Transverse colon (tissue), 4 donors: ENCODE results near the gene XPA. TPM values are rescaled to one million over a fixed set of nuclear protein-coding genes. Genes with fewer than 3 reads are reported as not detected.

Experiments
- DNase-seq: peaks from one replicate; pipeline ENCODE4 v3.0.0-alpha.2; 2019
- H3K27ac ChIP-seq, 4 donors: fragments of 200-600 bp; sonication (generic); 2 replicates each; pipeline ENCODE4 v1.5.1; 2016 to 2018; ENCODE audit warnings: inconsistent platforms in 4 of 4
- H3K27me3 ChIP-seq: fragments of 200-600 bp; sonication (generic); 2 replicates; pipeline ENCODE4 v1.5.1; 2017; ENCODE audit warnings: inconsistent platforms
- H3K36me3 ChIP-seq, 4 donors: fragments of 200-600 bp; sonication (generic); 2 replicates each; pipeline ENCODE4 v1.5.1; 2017 to 2019; ENCODE audit warnings: inconsistent platforms in 4 of 4
- H3K4me1 ChIP-seq, 4 donors: fragments of 200-600 bp; sonication (generic); 2 replicates each; pipeline ENCODE4 v1.5.1; 2017 to 2020; ENCODE audit warnings: inconsistent platforms in 4 of 4
- H3K4me3 ChIP-seq, 4 donors: fragments of 200-600 bp; sonication (generic); 1 replicate in 1 of 4; 2 replicates in 3 of 4; pipeline versions ENCODE4 v1.5.1 to v1.6.1; 2017 to 2019; ENCODE audit warnings: inconsistent platforms in 4 of 4
- H3K9me3 ChIP-seq, 2 donors: fragments of 200-600 bp; sonication (generic); 2 replicates each; pipeline ENCODE4 v1.5.1; 2017 to 2019; ENCODE audit warnings: inconsistent platforms in 2 of 2
- CTCF ChIP-seq, 5 experiments: fragments of 200-600 bp in 3 of 5; fragments of 450-650 bp in 2 of 5; sonication (generic) in 3 of 5; IDR thresholded peaks; 1 replicate in 2 of 5; 2 replicates in 3 of 5; pipeline ENCODE4 v1.5.1; 2016 to 2017; ENCODE audit warnings: antibody characterized with exemption in 5 of 5, inconsistent platforms in 3 of 5, mild to moderate bottlenecking in 2 of 5, moderate library complexity in 1 of 5
- EP300 ChIP-seq: sonication (generic); formaldehyde crosslinking; IDR thresholded peaks from one replicate; pipeline ENCODE4 v1.6.1; 2017; ENCODE audit warnings: antibody characterized with exemption, low read depth
- POLR2A ChIP-seq: fragments of 450-650 bp; IDR thresholded peaks from one replicate; pipeline ENCODE4 v1.6.1; 2016; ENCODE audit warnings: antibody characterized with exemption, mild to moderate bottlenecking, moderate library complexity
- POLR2AphosphoS5 ChIP-seq, 3 donors: sonication (generic); formaldehyde crosslinking; IDR thresholded peaks; one replicate each; pipeline ENCODE4 v1.6.1; 2016; ENCODE audit warnings: antibody characterized with exemption in 3 of 3
- WGBS, 2 donors: methylation state at CpG; one replicate each; pipeline ENCODE4 v1.1.5; 2018; ENCODE audit warnings: low coverage in 1 of 2; 5-methylcytosine and 5-hydroxymethylcytosine counted together
- in situ Hi-C, 4 donors: fragments of 200-750 bp; cut with MboI; loops; one replicate each; pipeline versions ENCODE4 v1.15.0 to v1.15.1; 2017; ENCODE audit warnings: low sequenced_read_pairs in 3 of 4, low pct_ligation_motif_present in 1 of 4, low pct_unique_long_range_greater_than_20kb in 1 of 4
- intact Hi-C: fragments of 100-400 bp; cut with DNase I; formaldehyde crosslinking; loops from one replicate; pipeline ENCODE4 v1.15.1; 2023; ENCODE audit warnings: low total_unique reads
- total RNA-seq, 4 donors: library from RNA; depleted of rRNA; stranded (reverse); fragments of >200 nt; gene quantifications; one replicate each; pipeline ENCODE4 v1.1.0, GENCODE V29; 2016

Gene XPA
- total RNA-seq, 4 donors from 2014 or later = 6.4 to 44.4 (median 12.5) TPM

DNA sequence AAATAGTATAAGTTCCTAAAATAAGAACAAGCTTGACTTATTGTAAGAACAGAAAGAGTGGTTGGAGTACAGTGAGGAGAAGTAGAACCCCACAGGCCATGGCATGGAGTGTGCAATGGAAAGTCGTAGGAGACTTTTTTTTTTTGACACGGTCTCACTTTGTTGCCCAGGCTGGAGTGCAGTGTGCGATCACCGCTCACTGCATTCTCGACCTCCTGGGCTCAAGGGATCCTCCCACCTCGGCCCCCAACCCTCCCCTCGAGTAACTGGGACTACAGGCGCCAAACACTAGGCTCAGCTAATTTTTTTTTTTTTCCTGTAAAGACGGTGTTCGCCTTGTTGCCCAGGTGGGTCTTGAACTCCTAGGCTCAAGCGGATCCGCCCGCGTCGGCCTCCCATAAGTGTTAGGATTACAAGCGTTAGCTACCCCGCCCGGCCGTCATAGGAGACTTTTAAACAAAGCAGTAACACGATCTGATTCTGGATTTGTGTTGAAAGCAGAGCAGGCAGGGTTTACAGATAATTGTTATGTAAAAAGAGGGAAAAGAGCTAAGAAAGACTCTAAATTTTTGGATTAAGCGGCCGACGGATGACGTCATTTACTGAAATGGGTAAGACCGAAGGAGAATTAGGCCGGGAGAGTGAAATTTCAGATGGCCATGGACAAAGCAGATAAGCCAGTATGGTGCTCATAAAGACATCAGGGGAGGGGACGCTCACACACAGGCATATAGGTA, 64.7 kb downstream of the XPA start:
- in situ Hi-C loops (no loop called here), intact Hi-C loops (no loop called here)

DNA sequence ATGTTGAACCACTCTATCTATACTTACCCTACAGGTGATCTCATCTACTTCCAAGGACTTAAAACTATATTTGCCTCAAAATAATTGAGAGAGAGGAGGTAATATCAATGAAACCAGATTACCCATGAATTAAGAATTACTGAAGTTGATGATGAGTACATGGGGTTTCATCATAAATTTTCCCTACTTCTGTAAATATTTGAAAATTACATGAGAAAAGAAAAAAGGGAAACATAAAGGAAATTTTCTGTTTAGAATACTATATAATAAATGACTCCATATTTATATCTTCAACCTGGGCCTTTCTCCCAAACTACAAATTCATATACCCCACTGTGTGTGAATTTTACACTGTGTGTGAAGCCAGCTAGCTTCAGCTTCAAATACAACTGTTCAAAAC, 66.5 kb downstream of the XPA start:
- in situ Hi-C loops (no loop called here), intact Hi-C loops (no loop called here)
- H3K27me3 ChIP-seq = no peaks in the 10 kb centered on the region
- TF ChIP-seq CTCF (IDR thresholded peaks at IDR 0.05) = no peak
- no peak for TF ChIP-seq POLR2AphosphoS5 (IDR thresholded peaks at IDR 0.05)
- TF ChIP-seq POLR2A = no peak
- no peak for TF ChIP-seq EP300
- H3K9me3 ChIP-seq = no peaks in the 10 kb centered on the region
- H3K4me1 ChIP-seq = peaks cover 11 to 58% (median 29%) of the 10 kb centered on the region in 4 donors
- H3K27ac ChIP-seq = no peak overlapping the region
- no peak overlapping the region for H3K4me3 ChIP-seq
- peaks cover 0 to 4% (median 0%) of the 10 kb centered on the region in 4 donors for H3K36me3 ChIP-seq
- no peak for DNase-seq

More for the DNA sequence above, 64.7 kb downstream of the XPA start:
- Histone ChIP-seq H3K36me3 (no peaks in the 10 kb centered on the region), H3K4me3 (peak overlapping the region; percentile 60 to 98 (median 90)), H3K9me3 (no peaks in the 10 kb centered on the region), H3K27me3 (no peaks in the 10 kb centered on the region), H3K27ac (peak overlapping the region; percentile 94 to 99 (median 98)), H3K4me1 (peaks cover 23 to 64% (median 41%) of the 10 kb centered on the region in 4 donors)
- TF ChIP-seq POLR2AphosphoS5 (IDR thresholded peaks at IDR 0.05) (no peak), EP300 (no peak)
- peak; percentile 60 for DNase-seq
- 0 to 1% methylated on average over 12 to 27 of the region's 27 CpGs for WGBS, 2 donors

DNA sequence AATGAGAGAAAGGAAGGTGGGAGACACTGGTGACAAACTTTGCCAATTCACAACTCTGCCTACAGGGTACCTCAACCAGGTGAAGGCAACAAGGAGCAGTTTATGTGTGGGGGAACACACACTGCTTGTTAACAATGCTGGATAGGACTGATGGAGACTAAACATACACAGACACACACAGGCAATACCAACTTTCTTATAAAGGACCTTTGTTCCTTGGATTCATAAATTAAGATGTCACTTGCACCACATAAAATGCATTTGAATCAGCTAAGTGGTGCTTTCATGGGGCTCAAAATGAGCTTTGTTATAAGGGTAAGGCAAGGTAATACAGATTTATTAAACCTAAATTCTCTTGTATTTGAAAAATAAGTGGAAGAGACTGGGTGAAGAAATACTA, 68.0 kb downstream of the XPA start:
- in situ Hi-C loops = no loop called here
- H3K27ac ChIP-seq = no peak overlapping the region
- no peaks in the 10 kb centered on the region for H3K27me3 ChIP-seq
- H3K4me1 ChIP-seq = peaks cover 8 to 49% (median 18%) of the 10 kb centered on the region in 4 donors
- TF ChIP-seq POLR2AphosphoS5 (IDR thresholded peaks at IDR 0.05) (no peak), POLR2A (no peak), EP300 (no peak), CTCF (IDR thresholded peaks at IDR 0.05) (no peak)
- H3K4me3 ChIP-seq = no peak overlapping the region
- intact Hi-C loops = no loop called here
- no peak for DNase-seq
- H3K36me3 ChIP-seq = peaks cover 0 to 7% (median 3%) of the 10 kb centered on the region in 4 donors
- no peaks in the 10 kb centered on the region for H3K9me3 ChIP-seq

DNA sequence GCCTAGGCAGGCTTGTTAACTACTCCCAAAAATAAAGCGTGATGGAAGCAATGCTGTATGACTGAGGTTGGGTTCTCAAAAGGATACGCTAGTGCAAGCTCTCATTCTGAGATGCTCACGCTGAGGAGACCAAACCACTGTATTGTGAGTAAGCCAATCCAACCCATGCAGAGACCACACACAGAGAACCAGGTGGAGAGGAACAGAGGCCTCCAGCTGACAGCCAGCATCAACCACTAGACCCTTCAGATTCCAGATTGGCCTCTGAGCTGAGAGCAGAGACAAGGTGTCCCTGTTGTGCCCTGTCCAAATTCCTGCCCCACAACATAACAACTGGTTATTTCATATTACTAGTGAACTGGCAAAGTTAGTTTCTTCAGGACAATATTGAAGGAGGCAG, 68.5 kb downstream of the XPA start:
- peaks cover 8 to 53% (median 18%) of the 10 kb centered on the region in 4 donors for H3K4me1 ChIP-seq
- 86 to 100% methylated on average over 2 to 3 of the region's 3 CpGs for WGBS, 2 donors
- H3K9me3 ChIP-seq = no peaks in the 10 kb centered on the region
- TF ChIP-seq CTCF (IDR thresholded peaks at IDR 0.05) = no peak
- TF ChIP-seq POLR2A = no peak
- TF ChIP-seq EP300 = no peak
- TF ChIP-seq POLR2AphosphoS5 (IDR thresholded peaks at IDR 0.05) = no peak
- H3K4me3 ChIP-seq = no peak overlapping the region
- intact Hi-C loops (no loop called here), in situ Hi-C loops (no loop called here)
- no peak for DNase-seq
- peaks cover 0 to 10% (median 3%) of the 10 kb centered on the region in 4 donors for H3K36me3 ChIP-seq
- no peak overlapping the region for H3K27ac ChIP-seq
- H3K27me3 ChIP-seq = no peaks in the 10 kb centered on the region
